Cardiac fibroblast (primary cell): Measurements from ENCODE around the gene TBC1D10B.
"Not testable (repeated sequence)": the region's sequence is repeated elsewhere in the genome, so short reads cannot be mapped to it uniquely, and the experiment has no call there.

Experiments used
- DNase-seq, 2 donors: peaks; one replicate each; pipeline versions ENCODE4 v3.0.0 to v3.0.0-alpha.2; 2010; ENCODE audit warnings: low read depth in 2 of 2
- H3K4me3 ChIP-seq, 2 donors: replicated peaks in 1 of 2; 1 replicate in 1 of 2; 2 replicates in 1 of 2; pipeline ENCODE4 v1.5.1; 2011; ENCODE audit warnings: low read depth in 2 of 2, low read length in 2 of 2, mild to moderate bottlenecking in 2 of 2, moderate library complexity in 1 of 2
- TF ChIP-seq, protein P1 (sequence below): IDR thresholded peaks from one replicate; pipeline ENCODE4 v1.5.1; 2011; ENCODE audit warnings: low read depth, mild to moderate bottlenecking, low read length, inconsistent platforms

TBC1D10B gene

DNA sequence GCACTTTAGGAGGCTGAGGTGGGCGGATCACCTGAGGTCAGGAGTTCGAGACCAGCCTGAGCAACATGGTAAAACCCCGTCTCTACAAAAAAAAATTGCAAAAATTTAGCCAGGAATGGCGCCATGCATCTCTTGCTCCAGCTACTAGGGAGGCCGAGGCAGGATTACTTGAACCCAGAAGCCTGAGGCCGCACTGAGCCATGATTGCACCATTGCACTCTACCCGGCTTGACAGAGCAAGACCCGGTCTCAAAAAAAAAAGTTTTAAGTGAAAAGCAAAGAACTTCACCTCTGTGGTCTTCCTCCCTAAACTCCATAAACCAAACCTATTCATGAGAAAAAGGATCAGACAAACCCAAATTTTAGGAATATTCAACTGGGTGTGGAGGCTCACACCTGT, 22.2 kb downstream of the TBC1D10B start:
- TF ChIP-seq, protein P1, sequence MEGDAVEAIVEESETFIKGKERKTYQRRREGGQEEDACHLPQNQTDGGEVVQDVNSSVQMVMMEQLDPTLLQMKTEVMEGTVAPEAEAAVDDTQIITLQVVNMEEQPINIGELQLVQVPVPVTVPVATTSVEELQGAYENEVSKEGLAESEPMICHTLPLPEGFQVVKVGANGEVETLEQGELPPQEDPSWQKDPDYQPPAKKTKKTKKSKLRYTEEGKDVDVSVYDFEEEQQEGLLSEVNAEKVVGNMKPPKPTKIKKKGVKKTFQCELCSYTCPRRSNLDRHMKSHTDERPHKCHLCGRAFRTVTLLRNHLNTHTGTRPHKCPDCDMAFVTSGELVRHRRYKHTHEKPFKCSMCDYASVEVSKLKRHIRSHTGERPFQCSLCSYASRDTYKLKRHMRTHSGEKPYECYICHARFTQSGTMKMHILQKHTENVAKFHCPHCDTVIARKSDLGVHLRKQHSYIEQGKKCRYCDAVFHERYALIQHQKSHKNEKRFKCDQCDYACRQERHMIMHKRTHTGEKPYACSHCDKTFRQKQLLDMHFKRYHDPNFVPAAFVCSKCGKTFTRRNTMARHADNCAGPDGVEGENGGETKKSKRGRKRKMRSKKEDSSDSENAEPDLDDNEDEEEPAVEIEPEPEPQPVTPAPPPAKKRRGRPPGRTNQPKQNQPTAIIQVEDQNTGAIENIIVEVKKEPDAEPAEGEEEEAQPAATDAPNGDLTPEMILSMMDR: no peak
- no peak overlapping the region for H3K4me3 ChIP-seq
- no peak for DNase-seq

DNA sequence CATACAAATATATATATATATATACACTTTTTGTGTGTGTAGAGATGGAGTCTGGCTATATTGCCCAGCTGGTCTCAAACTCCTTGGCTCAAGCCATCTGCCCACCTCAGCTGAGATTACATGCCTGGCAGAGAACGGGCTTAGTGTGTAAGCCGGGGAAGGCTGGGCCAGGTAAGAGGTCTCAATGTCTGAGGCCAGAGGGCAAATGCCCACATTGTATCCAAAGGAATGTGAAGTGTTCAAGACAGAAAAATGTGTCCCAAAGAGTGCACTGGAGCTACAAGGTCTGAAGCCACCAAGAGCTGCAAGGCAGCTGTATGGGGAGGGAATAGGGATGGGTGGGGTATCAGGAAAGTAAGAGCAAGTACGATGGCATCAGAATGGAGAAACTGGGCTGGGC, 24.0 kb downstream of the TBC1D10B start:
- DNase-seq: no peak
- no peak overlapping the region for H3K4me3 ChIP-seq
- TF ChIP-seq, protein P1: no peak

DNA sequence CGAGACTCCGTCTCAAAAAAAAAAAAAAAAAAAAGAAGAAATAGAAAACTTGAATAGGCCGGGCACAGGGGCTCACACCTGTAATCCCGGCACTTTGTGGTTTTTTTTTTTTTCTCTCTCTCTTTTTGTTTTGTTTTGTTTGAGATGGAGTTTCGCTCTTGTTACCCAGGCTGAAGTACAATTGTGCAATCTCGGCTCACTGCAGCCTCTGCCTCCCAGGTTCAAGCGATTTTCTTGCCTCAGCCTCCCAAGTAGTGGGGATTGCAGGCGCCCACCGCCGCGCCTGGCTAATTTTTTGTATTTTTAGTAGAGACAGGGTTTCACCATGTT, 26.8 kb downstream of the TBC1D10B start:
- H3K4me3 ChIP-seq, DNase-seq: not testable (repeated sequence)

DNA sequence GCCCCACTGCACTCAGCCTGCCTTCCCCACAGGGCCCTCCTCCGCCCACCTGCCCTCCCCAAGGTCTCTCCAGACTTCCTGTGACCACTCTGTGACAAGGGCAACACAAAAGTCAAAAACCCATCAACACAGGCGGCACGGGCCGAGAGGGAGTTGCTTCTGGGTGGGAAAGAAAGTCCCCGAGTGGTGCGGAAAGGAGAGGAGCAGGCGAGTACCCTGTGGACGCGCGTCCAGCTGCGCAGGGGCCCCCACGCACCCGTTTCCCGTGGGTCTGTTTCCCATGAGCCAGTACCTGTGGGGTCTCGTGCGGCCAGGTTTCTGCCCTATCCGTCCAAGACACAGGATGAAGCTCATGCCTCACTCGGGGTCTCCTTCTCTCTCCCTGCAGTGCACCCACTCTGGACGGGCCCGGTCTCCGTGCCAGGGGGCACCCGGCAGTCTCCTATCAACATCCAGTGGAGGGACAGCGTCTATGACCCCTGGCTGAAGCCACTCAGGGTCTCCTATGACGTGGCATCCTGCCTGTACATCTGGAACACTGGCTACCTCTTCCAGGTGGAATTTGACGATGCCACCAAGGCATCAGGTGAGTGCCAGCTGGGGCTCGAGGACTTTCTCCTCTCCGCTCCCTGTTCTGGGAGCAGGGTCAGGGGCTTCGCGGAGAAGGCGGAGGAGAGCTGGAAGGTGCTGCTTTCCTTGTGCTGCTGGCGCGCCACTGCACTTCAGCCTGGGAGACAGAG, 27.4 kb downstream of the TBC1D10B start:
- no peak for DNase-seq
- H3K4me3 ChIP-seq: no peak overlapping the region
- TF ChIP-seq, protein P1: no peak

DNA sequence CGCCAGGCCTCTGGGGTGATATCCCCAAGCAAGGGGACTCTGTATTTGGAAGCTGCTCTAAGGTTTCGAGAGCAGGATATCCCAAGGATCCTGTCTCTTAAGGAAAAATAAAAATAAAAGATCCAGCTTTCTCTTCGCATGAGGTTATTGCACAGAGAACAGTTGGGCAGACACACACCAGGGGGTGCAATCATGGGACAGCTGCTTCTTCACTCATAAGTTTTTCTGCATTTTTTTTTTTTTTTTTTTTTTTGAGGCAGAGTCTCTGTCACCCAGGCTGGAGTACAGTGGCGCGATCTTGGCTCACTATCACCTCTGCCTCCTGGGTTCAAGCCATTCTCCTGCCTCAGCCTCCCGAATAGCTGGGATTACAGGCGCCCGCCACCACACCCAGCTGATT, 28.3 kb downstream of the TBC1D10B start:
- H3K4me3 ChIP-seq: not testable (repeated sequence)
- peak in 1 of 2 donors; percentile 14 for DNase-seq
- TF ChIP-seq, protein P1: peak; percentile 7

DNA sequence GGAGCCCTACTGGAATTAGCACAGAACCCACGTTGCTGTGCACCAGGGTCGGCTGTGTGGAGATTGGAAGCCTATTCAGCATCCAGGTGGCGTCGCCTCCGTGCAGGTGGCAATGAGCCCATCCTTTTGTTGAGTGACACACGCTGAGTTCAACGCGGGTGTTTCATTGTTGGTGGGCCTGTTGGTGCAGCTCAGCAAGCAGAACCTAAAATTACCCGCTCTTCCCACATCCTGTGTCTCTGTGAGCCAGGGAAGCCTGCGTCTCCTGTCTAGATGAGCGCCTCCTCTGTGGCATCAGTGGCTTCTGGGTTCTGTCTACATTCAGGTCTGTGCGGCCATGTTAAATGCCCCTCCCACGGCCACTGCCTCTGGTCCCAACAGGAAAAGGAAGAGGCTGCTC, 29.7 kb downstream of the TBC1D10B start:
- no peak overlapping the region for H3K4me3 ChIP-seq
- no peak for DNase-seq
- TF ChIP-seq, protein P1: no peak

DNA sequence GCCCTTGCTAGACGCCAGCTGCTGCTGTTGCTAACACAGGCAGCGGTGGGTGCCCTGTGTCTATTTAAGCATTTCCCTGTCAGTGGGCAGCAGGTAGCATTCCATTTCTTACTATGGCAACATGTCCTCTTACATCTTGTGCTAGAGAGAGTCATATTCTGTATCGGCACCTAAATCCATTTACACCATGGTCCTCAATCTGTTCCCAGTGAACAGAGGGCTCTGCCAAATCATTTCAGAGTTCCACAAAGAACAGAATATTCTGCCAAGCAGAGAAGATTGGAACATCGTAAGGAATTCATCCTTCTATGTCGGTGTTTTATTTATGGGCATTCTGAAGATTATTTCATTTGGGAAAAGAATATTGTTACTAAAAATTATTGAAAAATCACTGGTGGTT, 31.6 kb downstream of the TBC1D10B start:
- not testable (repeated sequence) for DNase-seq, H3K4me3 ChIP-seq

DNA sequence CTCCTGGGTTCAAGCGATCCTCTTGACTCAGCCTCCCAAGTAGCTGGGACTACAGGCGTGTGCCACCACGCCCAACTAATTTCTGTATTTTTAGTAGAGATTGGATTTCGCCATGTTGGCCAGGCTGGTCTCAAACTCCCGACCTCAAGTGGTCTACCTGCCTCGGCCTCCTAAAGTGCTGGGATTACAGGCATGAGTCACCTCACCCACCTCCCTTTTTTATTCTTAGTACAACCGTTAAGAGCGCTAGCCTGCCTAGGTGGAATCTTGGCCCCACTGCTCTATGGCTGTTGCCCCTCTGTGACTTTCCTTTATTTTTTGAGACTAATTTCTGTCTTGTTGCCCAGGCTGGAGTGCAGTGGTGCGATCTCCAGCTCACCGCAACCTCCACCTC, 32.3 kb downstream of the TBC1D10B start:
- H3K4me3 ChIP-seq, DNase-seq: not testable (repeated sequence)
